ELR (cell line): ENCODE measurements around the gene ADAM30.

ENCODE experiments used
- DNase-seq: peaks from one replicate; pipeline ENCODE4 v3.0.0-alpha.2; 2015; ENCODE audit warnings: low read depth

Gene ADAM30

GRCh38 chr1:119896303-119896702 lies at the start of gene ADAM30:
Gene ADAM30, minus strand, starts transcription at chr1:119896515. Its CDS starts 179 bp downstream, at chr1:119896336.
- no peak for DNase-seq

- DNase-seq, result no peak
Observed at GRCh38 chr1:119943216-119943615, 46.9 kb upstream of the ADAM30 start.

- DNase-seq, result no peak
Observed at GRCh38 chr1:119941392-119941791, 45.1 kb upstream of the ADAM30 start.

GRCh38 chr1:119940697-119941096 lies 44.4 kb upstream of the ADAM30 start:
- DNase-seq, result no peak

GRCh38 chr1:119937198-119937597 lies 40.9 kb upstream of the ADAM30 start:
- DNase-seq, result no peak

GRCh38 chr1:119935915-119936314 lies 39.6 kb upstream of the ADAM30 start:
- no peak for DNase-seq

GRCh38 chr1:119935373-119935772 lies 39.1 kb upstream of the ADAM30 start:
- DNase-seq, result no peak

- no peak for DNase-seq
Observed at GRCh38 chr1:119933397-119933796, 37.1 kb upstream of the ADAM30 start.

GRCh38 chr1:119929643-119930315 lies 33.5 kb upstream of the ADAM30 start:
- no peak for DNase-seq

- DNase-seq, result no peak
Observed at GRCh38 chr1:119926553-119926952, 30.2 kb upstream of the ADAM30 start.

- no peak for DNase-seq
Observed at GRCh38 chr1:119924948-119925898, 28.9 kb upstream of the ADAM30 start.

- DNase-seq, result no peak
Observed at GRCh38 chr1:119920104-119920968, 24.0 kb upstream of the ADAM30 start.

- DNase-seq, result no peak
Observed at GRCh38 chr1:119919241-119919640, 22.9 kb upstream of the ADAM30 start.

- DNase-seq, result no peak
Observed at GRCh38 chr1:119918301-119918700, 22.0 kb upstream of the ADAM30 start.

- DNase-seq, result no peak
Observed at GRCh38 chr1:119917304-119918055, 21.2 kb upstream of the ADAM30 start.

- DNase-seq, result no peak
Observed at GRCh38 chr1:119915517-119915916, 19.2 kb upstream of the ADAM30 start.

GRCh38 chr1:119914071-119914470 lies 17.8 kb upstream of the ADAM30 start:
- DNase-seq, result no peak

- DNase-seq, result no peak
Observed at GRCh38 chr1:119912963-119913362, 16.6 kb upstream of the ADAM30 start.

- DNase-seq, result no peak
Observed at GRCh38 chr1:119911775-119912174, 15.5 kb upstream of the ADAM30 start.

- no peak for DNase-seq
Observed at GRCh38 chr1:119910618-119911017, 14.3 kb upstream of the ADAM30 start.

GRCh38 chr1:119909890-119910596 lies 13.7 kb upstream of the ADAM30 start:
- DNase-seq, result no peak
